ENCODE results near the gene NR0B1. TPM values are rescaled to one million over a fixed set of nuclear protein-coding genes. Genes with fewer than 3 reads are reported as not detected.

Gene NR0B1
- total RNA-seq, 1 experiment from 2014 or later: not detected

- TF ChIP-seq POLR2AphosphoS5 (IDR thresholded peaks at IDR 0.05; ENCODE audit: low read depth, low read length) (no peak), EZH2 (IDR thresholded peaks at IDR 0.05) (no peak), ZBTB33 (IDR thresholded peaks at IDR 0.05; ENCODE audit: extremely low read depth, insufficient replicate concordance, low read length) (no peak)
These were observed 26.7 kb downstream of the NR0B1 start (continued) for GRCh38 chrX:30282527-30282926.

GRCh38 chrX:30280428-30280827 is 28.8 kb downstream of the NR0B1 start:
- BruUV-seq (replicated peaks): no TSS peak
- Histone ChIP-seq H3K4me1 (ENCODE audit: control insufficient read depth in 1 of 2, insufficient read depth in 2 of 2, low read length in 2 of 2) (peaks cover 24 to 29% of the 10 kb centered on the region in 2 experiments), H3K9me2 (ENCODE audit: insufficient read depth) (no peaks in the 10 kb centered on the region), H3K27ac (ENCODE audit: low read depth, low read length) (no peak overlapping the region), H3K79me2 (ENCODE audit: insufficient read depth, low read length) (no peaks in the 10 kb centered on the region), H3K9me3 (ENCODE audit: control insufficient read depth in 1 of 2, insufficient read depth in 1 of 2, low read depth in 1 of 2, low read length in 2 of 2) (no peaks in the 10 kb centered on the region), H4K20me1 (ENCODE audit: insufficient read depth) (no peaks in the 10 kb centered on the region), H3K9ac (ENCODE audit: low read length) (no peak overlapping the region), H2AFZ (ENCODE audit: low read depth, low read length, poor library complexity, severe bottlenecking) (no peak overlapping the region), H3K27me3 (ENCODE audit: insufficient read depth, low read length) (no peaks in the 10 kb centered on the region), H3K36me3 (ENCODE audit: control insufficient read depth in 1 of 2, insufficient read depth in 2 of 2, low read length in 2 of 2) (no peaks in the 10 kb centered on the region), H3K4me3 (replicated peaks in 1 of 2; ENCODE audit: low read depth in 1 of 2, low read length in 2 of 2) (no peak overlapping the region), H3K4me2 (ENCODE audit: low read length) (no peak overlapping the region)
- ChIA-PET CTCF (no interaction called here), RAD21 (ENCODE audit: low non-redundant PET in 1 of 2, low total read pairs in 2 of 2, uncharacterized antibody in 2 of 2, unreplicated experiment in 2 of 2) (no interaction called here), POLR2A (no interaction called here)
- TF ChIP-seq POLR2AphosphoS5 (IDR thresholded peaks at IDR 0.05; ENCODE audit: low read depth, low read length): no peak
- intact Hi-C loops (cut with micrococcal nuclease): no loop called here
- no peak for ATAC-seq
- DNase-seq (ENCODE audit: low read depth, low spot score): no peak

GRCh38 chrX:30278365-30278764 is 30.8 kb downstream of the NR0B1 start:
- Histone ChIP-seq H3K36me3 (ENCODE audit: control insufficient read depth in 1 of 2, insufficient read depth in 2 of 2, low read length in 2 of 2) (no peaks in the 10 kb centered on the region), H2AFZ (ENCODE audit: low read depth, low read length, poor library complexity, severe bottlenecking) (no peak overlapping the region), H3K27ac (ENCODE audit: low read depth, low read length) (no peak overlapping the region), H3K4me2 (ENCODE audit: low read length) (no peak overlapping the region), H3K9me3 (ENCODE audit: control insufficient read depth in 1 of 2, insufficient read depth in 1 of 2, low read depth in 1 of 2, low read length in 2 of 2) (no peaks in the 10 kb centered on the region), H3K4me3 (replicated peaks in 1 of 2; ENCODE audit: low read depth in 1 of 2, low read length in 2 of 2) (no peak overlapping the region), H3K4me1 (ENCODE audit: control insufficient read depth in 1 of 2, insufficient read depth in 2 of 2, low read length in 2 of 2) (peaks cover 13 to 17% of the 10 kb centered on the region in 2 experiments), H3K9ac (ENCODE audit: low read length) (no peak overlapping the region), H3K27me3 (ENCODE audit: insufficient read depth, low read length) (no peaks in the 10 kb centered on the region), H3K9me2 (ENCODE audit: insufficient read depth) (no peaks in the 10 kb centered on the region), H4K20me1 (ENCODE audit: insufficient read depth) (no peaks in the 10 kb centered on the region), H3K79me2 (ENCODE audit: insufficient read depth, low read length) (no peaks in the 10 kb centered on the region)
- BruUV-seq (replicated peaks): no TSS peak
- POLR2A ChIA-PET: no interaction called here
- intact Hi-C loops (cut with micrococcal nuclease): loop anchor here (5.0 kb wide), 2 partner anchors 136 to 434 kb away; no protein-coding TSS in a partner anchor
- DNase-seq (ENCODE audit: low read depth, low spot score) (no peak), ATAC-seq (no peak)
- RAD21 ChIA-PET (ENCODE audit: low non-redundant PET in 1 of 2, low total read pairs in 2 of 2, uncharacterized antibody in 2 of 2, unreplicated experiment in 2 of 2): no interaction called here
- CTCF ChIA-PET: no interaction called here
- TF ChIP-seq ELF1 (IDR thresholded peaks at IDR 0.05; ENCODE audit: borderline replicate concordance, low read depth): no peak
- no peak for TF ChIP-seq CTCF (IDR thresholded peaks at IDR 0.05 in 2 of 3, conservative IDR thresholded peaks at IDR 0.05 in 1 of 3; ENCODE audit: borderline replicate concordance in 1 of 3, insufficient read depth in 1 of 3, low read depth in 2 of 3, low read length in 2 of 3)
- TF ChIP-seq, protein P1, sequence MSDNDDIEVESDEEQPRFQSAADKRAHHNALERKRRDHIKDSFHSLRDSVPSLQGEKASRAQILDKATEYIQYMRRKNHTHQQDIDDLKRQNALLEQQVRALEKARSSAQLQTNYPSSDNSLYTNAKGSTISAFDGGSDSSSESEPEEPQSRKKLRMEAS (IDR thresholded peaks at IDR 0.05): no peak
- no peak for TF ChIP-seq RAD21 (IDR thresholded peaks at IDR 0.05; ENCODE audit: low read depth)
- no peak for TF ChIP-seq EZH2phosphoT487 (IDR thresholded peaks at IDR 0.05; ENCODE audit: borderline replicate concordance)
- TF ChIP-seq, protein P2, sequence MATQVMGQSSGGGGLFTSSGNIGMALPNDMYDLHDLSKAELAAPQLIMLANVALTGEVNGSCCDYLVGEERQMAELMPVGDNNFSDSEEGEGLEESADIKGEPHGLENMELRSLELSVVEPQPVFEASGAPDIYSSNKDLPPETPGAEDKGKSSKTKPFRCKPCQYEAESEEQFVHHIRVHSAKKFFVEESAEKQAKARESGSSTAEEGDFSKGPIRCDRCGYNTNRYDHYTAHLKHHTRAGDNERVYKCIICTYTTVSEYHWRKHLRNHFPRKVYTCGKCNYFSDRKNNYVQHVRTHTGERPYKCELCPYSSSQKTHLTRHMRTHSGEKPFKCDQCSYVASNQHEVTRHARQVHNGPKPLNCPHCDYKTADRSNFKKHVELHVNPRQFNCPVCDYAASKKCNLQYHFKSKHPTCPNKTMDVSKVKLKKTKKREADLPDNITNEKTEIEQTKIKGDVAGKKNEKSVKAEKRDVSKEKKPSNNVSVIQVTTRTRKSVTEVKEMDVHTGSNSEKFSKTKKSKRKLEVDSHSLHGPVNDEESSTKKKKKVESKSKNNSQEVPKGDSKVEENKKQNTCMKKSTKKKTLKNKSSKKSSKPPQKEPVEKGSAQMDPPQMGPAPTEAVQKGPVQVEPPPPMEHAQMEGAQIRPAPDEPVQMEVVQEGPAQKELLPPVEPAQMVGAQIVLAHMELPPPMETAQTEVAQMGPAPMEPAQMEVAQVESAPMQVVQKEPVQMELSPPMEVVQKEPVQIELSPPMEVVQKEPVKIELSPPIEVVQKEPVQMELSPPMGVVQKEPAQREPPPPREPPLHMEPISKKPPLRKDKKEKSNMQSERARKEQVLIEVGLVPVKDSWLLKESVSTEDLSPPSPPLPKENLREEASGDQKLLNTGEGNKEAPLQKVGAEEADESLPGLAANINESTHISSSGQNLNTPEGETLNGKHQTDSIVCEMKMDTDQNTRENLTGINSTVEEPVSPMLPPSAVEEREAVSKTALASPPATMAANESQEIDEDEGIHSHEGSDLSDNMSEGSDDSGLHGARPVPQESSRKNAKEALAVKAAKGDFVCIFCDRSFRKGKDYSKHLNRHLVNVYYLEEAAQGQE (IDR thresholded peaks at IDR 0.05; ENCODE audit: low read depth): no peak
- TF ChIP-seq ZNF274 (IDR thresholded peaks at IDR 0.05; ENCODE audit: low read depth, low read length): no peak
